GM18517 (cell line): ENCODE measurements around the gene BTBD9.
"Not testable (repeated sequence)": the region's sequence is repeated elsewhere in the genome, so short reads cannot be mapped to it uniquely, and the experiment has no call there.

Source experiments
- ATAC-seq: cut with Tn5 transposase; IDR thresholded peaks from one replicate; pipeline ENCODE4 v1.9.1; 2021; ENCODE audit warnings: mild to moderate bottlenecking, moderate library complexity; ENCODE audit not compliant: unreplicated experiment

The BTBD9 gene

GRCh38 chr6:38438097-38438496 lies 201.6 kb downstream of the BTBD9 start:
- no peak for ATAC-seq

GRCh38 chr6:38436726-38437465 lies 202.8 kb downstream of the BTBD9 start:
- no peak for ATAC-seq

- ATAC-seq, result no peak
Observed at GRCh38 chr6:38435330-38435729, 204.4 kb downstream of the BTBD9 start.

GRCh38 chr6:38434051-38434450 lies 205.7 kb downstream of the BTBD9 start:
- ATAC-seq, result no peak

GRCh38 chr6:38432479-38432878 lies 207.2 kb downstream of the BTBD9 start:
- ATAC-seq, result no peak

GRCh38 chr6:38432079-38432478 lies 207.7 kb downstream of the BTBD9 start:
- ATAC-seq, result no peak

GRCh38 chr6:38429546-38429945 lies 210.2 kb downstream of the BTBD9 start:
- ATAC-seq, result no peak

GRCh38 chr6:38427492-38428210 lies 212.1 kb downstream of the BTBD9 start:
- ATAC-seq, result no peak

GRCh38 chr6:38425788-38426488 lies 213.8 kb downstream of the BTBD9 start:
- not testable (repeated sequence) for ATAC-seq

GRCh38 chr6:38423746-38424145 lies 216.0 kb downstream of the BTBD9 start:
- ATAC-seq, result no peak

GRCh38 chr6:38420207-38420606 lies 219.5 kb downstream of the BTBD9 start:
- no peak for ATAC-seq

GRCh38 chr6:38417521-38417920 lies 222.2 kb downstream of the BTBD9 start:
- ATAC-seq, result no peak

- ATAC-seq, result no peak
Observed at GRCh38 chr6:38415231-38416005, 224.3 kb downstream of the BTBD9 start.

GRCh38 chr6:38413102-38413800 lies 226.5 kb downstream of the BTBD9 start:
- no peak for ATAC-seq

GRCh38 chr6:38407192-38407591 lies 232.5 kb downstream of the BTBD9 start:
- ATAC-seq, result no peak

- no peak for ATAC-seq
Observed at GRCh38 chr6:38406096-38406495, 233.6 kb downstream of the BTBD9 start.

- ATAC-seq, result no peak
Observed at GRCh38 chr6:38404900-38405556, 234.7 kb downstream of the BTBD9 start.

- ATAC-seq, result no peak
Observed at GRCh38 chr6:38404355-38404754, 235.4 kb downstream of the BTBD9 start.

- no peak for ATAC-seq
Observed at GRCh38 chr6:38403548-38403947, 236.2 kb downstream of the BTBD9 start.

GRCh38 chr6:38400764-38401163 lies 239.0 kb downstream of the BTBD9 start:
- no peak for ATAC-seq
